Measurements from ENCODE around the gene THAP2.

- TF ChIP-seq CTCF (IDR thresholded peaks at IDR 0.05; ENCODE audit: low read depth, low read length, poor library complexity, severe bottlenecking) (no peak), EZH2phosphoT487 (IDR thresholded peaks at IDR 0.05; ENCODE audit: borderline replicate concordance, low read length) (no peak)
Observed at GRCh38 chr12:71638499-71638898, 25.6 kb upstream of the THAP2 start.

Measured in DOHH2 (cell line).